GM21526 (cell line): ENCODE results near the gene DNAH6.
"Not testable (repeated sequence)": the region's sequence is repeated elsewhere in the genome, so short reads cannot be mapped to it uniquely, and the experiment has no call there.

ENCODE experiments used
- ATAC-seq: cut with Tn5 transposase; IDR thresholded peaks from one replicate; pipeline ENCODE4 v1.9.1; 2021; ENCODE audit warnings: moderate library complexity; ENCODE audit not compliant: unreplicated experiment, low FRiP score

DNAH6 gene

GRCh38 chr2:84498150-84498799 is 18.0 kb upstream of the DNAH6 start:
- ATAC-seq, result no peak

DNA sequence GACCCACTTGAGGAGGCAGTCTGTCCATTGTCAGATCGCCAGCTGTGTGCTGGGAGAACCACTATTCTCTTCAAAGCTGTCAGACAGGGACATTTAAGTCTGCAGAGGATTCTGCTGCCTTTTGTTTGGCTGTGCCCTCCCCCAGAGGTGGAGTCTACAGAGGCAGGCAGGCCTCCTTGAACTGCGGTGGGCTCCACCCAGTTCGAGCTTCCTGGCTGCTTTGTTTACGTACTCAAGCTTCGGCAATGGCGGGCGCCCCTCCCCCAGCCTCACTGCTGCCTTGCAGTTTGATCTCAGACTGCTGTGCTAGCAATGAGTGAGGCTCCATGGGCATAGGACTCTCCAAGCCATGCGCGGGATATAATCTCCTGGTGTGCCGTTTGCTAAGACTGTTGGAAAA is 5.3 kb upstream of the DNAH6 start:
- ATAC-seq, result not testable (repeated sequence)

GRCh38 chr2:84515788-84516187 is 510 bp upstream of the DNAH6 start:
- no peak for ATAC-seq

GRCh38 chr2:84519332-84519957 is 3.1 kb downstream of the DNAH6 start:
- ATAC-seq, result no peak

DNA sequence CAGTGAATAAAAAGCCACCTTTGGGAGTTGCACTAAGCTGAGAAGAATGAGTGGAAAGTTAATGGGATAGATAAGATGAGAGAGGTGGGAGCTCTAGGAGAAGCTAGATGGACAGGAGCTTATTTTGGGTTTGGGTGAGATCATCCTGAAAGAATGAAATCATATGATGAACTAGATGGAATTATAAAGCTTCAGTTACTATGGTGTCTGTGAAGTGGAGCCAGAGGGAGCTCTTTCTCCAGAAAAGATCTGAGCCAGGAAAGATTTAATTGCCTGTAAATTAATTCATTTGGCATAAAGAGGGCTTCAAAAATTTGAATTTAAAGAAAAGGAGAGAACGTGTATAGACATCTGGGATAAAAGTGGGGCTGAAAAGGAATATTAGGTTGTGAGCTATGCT is 10.3 kb downstream of the DNAH6 start:
- no peak for ATAC-seq

DNA sequence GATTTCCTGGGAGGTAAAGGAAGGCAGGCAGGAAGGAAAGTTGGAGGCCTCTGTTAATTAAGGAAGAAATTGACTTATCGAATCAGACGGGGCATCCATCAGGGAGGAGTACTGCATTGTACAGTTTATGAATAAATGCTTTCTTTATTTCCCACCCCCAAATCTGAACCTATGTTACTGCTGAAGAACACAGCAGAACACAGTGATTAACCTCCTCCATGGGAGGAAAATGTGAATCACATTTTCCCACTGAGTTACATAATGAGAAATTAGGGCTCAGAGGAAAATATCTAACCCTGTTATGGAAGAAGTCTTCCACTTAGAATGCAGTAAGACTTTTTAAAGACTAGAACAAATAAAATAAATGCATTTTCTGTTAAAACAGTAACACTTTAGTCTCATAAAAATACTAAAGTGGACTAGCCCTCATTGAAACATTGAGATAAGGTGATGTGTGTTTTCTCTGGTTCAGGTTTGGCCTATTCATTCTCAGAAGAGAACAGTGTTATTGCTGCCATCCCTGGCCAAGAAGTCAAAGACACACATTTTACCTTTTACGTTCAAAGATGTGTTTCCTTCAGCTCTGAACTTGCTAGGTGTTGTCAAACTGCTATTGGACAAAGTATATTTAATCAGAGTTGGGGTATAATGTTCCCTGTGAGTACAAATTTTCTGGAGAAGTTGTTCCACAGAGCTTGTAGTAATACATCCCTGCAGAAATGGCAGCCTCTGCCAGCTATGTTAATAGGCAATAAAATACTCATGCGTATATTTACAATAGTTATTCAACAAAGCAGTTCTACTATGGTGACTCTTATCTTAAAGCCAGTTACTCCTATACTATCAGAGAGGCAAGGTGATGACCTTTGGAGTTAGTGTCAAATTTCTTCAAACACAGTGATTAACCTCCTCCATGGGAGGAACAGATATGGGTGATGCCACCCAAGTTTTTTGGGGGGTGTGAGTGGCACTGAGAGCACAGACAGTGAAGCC is 11.1 kb downstream of the DNAH6 start:
- ATAC-seq, result no peak

- ATAC-seq, result no peak
These were observed 16.0 kb downstream of the DNAH6 start for GRCh38 chr2:84532291-84532690.

GRCh38 chr2:84534225-84534624 is 17.9 kb downstream of the DNAH6 start:
- ATAC-seq, result no peak

DNA sequence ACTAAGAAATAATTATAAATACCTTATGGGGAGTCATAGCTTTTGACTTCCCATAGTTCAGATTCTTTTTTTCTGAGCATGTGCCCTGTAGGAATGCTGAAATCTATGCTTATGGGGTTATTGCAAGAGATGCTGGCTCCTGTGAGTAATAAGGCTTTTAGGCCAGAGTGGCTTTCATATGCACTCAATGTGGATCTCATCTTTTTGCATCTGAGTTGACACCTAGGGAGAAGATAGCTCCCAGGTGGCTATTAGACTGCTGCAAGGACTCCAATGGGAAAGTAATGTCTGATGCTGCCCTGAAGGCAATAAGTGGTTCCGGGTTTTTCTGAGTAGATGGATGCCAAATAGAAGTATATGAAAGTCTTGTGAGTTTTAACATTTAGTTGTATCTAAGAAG is 21.0 kb downstream of the DNAH6 start:
- no peak for ATAC-seq

DNA sequence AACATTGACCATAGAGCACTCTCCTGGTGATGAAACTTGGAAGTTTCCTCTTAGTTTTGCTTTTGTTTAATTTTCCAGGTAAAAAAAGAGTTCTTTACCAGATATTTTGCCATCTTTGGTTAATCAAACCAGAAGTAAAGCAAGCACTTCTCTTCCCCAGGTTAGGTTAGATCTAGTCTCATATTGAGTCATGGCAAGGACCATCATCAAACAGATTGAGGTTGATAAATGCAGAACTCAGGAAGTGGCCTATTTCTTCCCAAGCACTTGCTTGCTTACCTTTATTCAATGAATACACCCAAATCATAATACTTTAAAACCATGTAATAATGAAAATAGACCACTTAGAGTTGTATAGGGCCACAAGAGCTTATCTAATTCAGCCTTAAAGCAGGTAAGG is 23.4 kb downstream of the DNAH6 start:
- ATAC-seq, result no peak

- ATAC-seq, result no peak
These were observed 28.7 kb downstream of the DNAH6 start for GRCh38 chr2:84545005-84545404.

- ATAC-seq, result no peak
These were observed 30.3 kb downstream of the DNAH6 start for GRCh38 chr2:84546551-84546950.

- ATAC-seq, result no peak
These were observed 32.0 kb downstream of the DNAH6 start for GRCh38 chr2:84548303-84548702.

GRCh38 chr2:84550916-84551315 is 34.6 kb downstream of the DNAH6 start:
- ATAC-seq, result no peak

GRCh38 chr2:84551526-84551925 is 35.2 kb downstream of the DNAH6 start:
- ATAC-seq, result not testable (repeated sequence)

DNA sequence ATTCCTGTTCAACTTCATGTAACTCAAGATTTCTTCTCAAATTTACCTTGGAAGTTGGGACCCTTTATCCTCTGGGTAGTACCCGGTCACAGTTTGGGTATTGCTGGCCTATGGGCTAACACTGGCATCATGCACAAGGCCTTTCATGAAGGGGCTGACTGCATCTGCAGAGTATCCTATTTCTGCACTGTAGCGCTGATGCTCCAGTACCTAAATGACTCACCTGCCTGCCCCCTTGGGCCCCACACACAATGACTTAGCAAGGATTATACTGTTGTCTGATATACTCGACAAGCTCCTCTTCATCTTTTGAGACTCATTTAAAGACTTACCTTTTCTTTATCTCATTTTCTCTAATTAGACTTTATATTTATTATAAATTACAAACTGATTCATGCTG is 39.9 kb downstream of the DNAH6 start:
- ATAC-seq, result peak; percentile 96

DNA sequence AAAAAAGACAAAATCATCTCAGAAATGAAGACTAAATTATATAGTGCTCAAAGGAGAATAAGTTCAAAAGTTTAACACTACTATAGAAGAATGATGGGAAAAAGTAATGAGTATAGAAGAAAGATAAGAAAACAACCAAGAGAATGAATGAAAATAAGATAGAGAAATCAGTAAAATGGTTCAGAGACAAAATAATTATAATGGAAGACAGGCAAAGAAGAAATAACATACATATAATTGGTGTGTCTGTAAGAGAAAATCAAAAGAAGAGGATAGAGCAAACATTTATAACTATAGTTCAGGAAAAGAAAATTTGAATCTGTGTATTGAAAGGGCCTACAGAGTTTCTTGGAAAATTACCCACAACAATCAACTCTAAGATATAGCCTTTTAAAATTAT is 43.5 kb downstream of the DNAH6 start:
- no peak for ATAC-seq

DNA sequence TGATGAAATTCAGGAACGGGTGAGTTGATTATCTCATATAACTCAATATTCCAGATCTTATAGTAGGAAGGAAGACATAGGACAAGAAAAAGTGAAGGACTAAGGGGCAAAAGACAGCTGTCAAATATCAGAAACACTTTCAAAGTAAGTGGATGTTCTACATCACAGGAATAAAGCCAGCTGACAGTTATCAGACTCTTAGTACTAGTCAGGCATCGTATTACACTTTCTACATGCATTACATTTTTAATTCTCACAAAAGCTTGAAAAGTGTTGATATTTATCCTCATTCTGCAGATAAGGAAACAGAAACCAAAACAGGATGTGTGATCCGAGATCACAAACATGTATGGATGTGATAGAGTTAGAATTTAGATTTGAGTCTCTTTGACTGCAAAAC is 63.4 kb downstream of the DNAH6 start:
- no peak for ATAC-seq

DNA sequence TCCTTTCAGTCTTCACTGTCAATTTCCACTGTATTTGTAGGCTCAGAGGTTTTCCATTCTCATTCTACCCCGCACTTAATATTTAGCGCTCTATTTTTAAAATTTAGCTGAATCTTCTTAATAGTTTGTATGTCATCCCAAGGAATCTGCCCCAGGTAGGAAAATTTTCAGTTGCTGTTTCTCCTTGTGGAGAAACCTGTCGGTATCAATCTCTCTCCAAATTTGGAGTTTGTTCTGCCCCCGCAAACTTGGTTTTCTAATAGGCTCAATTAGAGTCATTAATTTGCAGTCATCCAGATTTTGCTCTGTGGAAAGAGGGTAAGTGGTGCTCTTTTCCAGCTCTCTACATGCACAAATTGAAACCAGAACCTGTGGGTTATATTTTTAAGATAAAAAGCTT is 87.6 kb downstream of the DNAH6 start:
- ATAC-seq, result no peak

- no peak for ATAC-seq
These were observed 96.8 kb downstream of the DNAH6 start for GRCh38 chr2:84613082-84613481.

DNA sequence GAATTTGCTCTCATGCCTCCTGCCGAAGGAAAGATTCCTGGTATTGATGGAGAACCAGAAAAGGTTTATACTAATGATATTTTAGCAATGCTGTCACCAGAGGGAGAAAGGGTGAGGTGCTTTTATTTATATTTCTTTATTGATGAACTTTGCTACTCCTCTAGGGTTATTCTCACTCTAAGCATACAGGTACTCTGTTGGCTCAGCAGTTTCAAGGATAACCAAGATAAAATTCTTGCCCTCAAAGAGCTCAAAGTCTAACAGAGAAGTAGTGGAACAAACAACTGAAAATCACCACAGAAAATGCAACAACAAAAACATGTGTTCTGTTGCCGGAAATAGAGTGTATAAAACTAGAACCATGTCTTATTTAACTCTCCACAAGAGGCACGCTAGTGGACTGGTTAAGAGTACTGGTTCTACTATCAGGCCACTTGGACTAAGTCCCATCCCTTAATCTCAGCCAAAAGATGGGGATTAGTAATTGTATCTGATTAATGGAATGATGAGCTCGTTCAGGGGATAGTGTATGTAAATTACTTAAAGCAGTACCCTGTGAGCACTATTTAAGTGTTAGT is 103.6 kb downstream of the DNAH6 start:
- ATAC-seq, result no peak
